CD14-positive monocyte (primary cell): ENCODE measurements around the gene SCN4B. TPM values are rescaled to one million over a fixed set of nuclear protein-coding genes. Genes with fewer than 3 reads are reported as not detected.

Experiments used
- DNase-seq, 3 donors: peaks; one replicate each; pipeline ENCODE4 v3.0.0-alpha.2; 2011 to 2022
- H2AFZ ChIP-seq: 2 replicates; pipeline ENCODE4 v1.6.0; 2012; ENCODE audit warnings: mild to moderate bottlenecking, low read depth, low read length, inconsistent platforms; ENCODE audit not compliant: insufficient read depth, poor library complexity, severe bottlenecking
- H3K27ac ChIP-seq, 2 donors: 1 replicate in 1 of 2; 2 replicates in 1 of 2; pipeline ENCODE4 v1.5.1; 2012 to 2013; ENCODE audit warnings: low read length in 2 of 2, control low read depth in 1 of 2, inconsistent platforms in 1 of 2, low read depth in 1 of 2, mild to moderate bottlenecking in 1 of 2
- H3K27me3 ChIP-seq, 2 donors: one replicate each; pipeline versions ENCODE4 v1.6.0 to v1.6.1; 2011 to 2013; ENCODE audit warnings: low read length in 2 of 2; ENCODE audit not compliant: control insufficient read depth in 2 of 2, insufficient read depth in 2 of 2
- H3K36me3 ChIP-seq, 2 donors: replicated peaks in 1 of 2; 1 replicate in 1 of 2; 2 replicates in 1 of 2; pipeline versions ENCODE4 v1.5.1 to v1.6.1; 2012 to 2013; ENCODE audit warnings: low read length in 2 of 2, control low read depth in 1 of 2, inconsistent platforms in 1 of 2, mild to moderate bottlenecking in 1 of 2; ENCODE audit not compliant: insufficient read depth in 2 of 2, control insufficient read depth in 1 of 2
- H3K4me1 ChIP-seq, 2 donors: 1 replicate in 1 of 2; 2 replicates in 1 of 2; pipeline versions ENCODE4 v1.5.1 to v1.6.1; 2012 to 2013; ENCODE audit warnings: low read length in 2 of 2, control low read depth in 1 of 2, inconsistent platforms in 1 of 2, mild to moderate bottlenecking in 1 of 2, moderate library complexity in 1 of 2; ENCODE audit not compliant: insufficient read depth in 2 of 2, control insufficient read depth in 1 of 2
- H3K4me2 ChIP-seq: replicated peaks from 2 replicates; pipeline ENCODE3; 2012; ENCODE audit warnings: low read length, moderate library complexity, mild to moderate bottlenecking; ENCODE audit not compliant: poor library complexity, severe bottlenecking; ENCODE audit errors: extremely low read depth
- H3K4me3 ChIP-seq, 3 experiments: fragments of 200-600 bp in 1 of 3; sonication (generic) in 1 of 3; replicated peaks in 1 of 3; 1 replicate in 2 of 3; 2 replicates in 1 of 3; pipeline ENCODE4 v1.5.1; 2011 to 2013; ENCODE audit warnings: low read length in 3 of 3, mild to moderate bottlenecking in 3 of 3, control low read depth in 2 of 3, low read depth in 2 of 3, inconsistent platforms in 1 of 3, moderate library complexity in 1 of 3
- H3K79me2 ChIP-seq: 2 replicates; pipeline ENCODE4 v1.6.0; 2012; ENCODE audit warnings: mild to moderate bottlenecking, control low read depth, inconsistent platforms, low read length, moderate library complexity; ENCODE audit not compliant: insufficient read depth
- H3K9ac ChIP-seq: 2 replicates; pipeline ENCODE4 v1.6.0; 2017; ENCODE audit warnings: low read length, mild to moderate bottlenecking; ENCODE audit not compliant: insufficient read depth, poor library complexity, severe bottlenecking
- H3K9me3 ChIP-seq, 2 donors: replicated peaks in 1 of 2; 1 replicate in 1 of 2; 2 replicates in 1 of 2; pipeline versions ENCODE4 v1.5.1 to v1.6.1; 2012 to 2013; ENCODE audit warnings: low read length in 2 of 2, control low read depth in 1 of 2; ENCODE audit not compliant: control insufficient read depth in 1 of 2, insufficient read depth in 1 of 2
- H4K20me1 ChIP-seq: 2 replicates; pipeline ENCODE4 v1.6.0; 2012; ENCODE audit warnings: mild to moderate bottlenecking, low read length, control low read depth, moderate library complexity; ENCODE audit not compliant: insufficient read depth
- H3K27ac Mint-ChIP-seq, 7 donors: one replicate each; pipeline ENCODE4 v1.8.0; 2020; ENCODE audit warnings: mild to moderate bottlenecking in 7 of 7, mixed read lengths in 7 of 7, moderate library complexity in 6 of 7, inconsistent platforms in 2 of 7
- H3K27me3 Mint-ChIP-seq, 3 donors: one replicate each; pipeline ENCODE4 v1.8.0; 2021 to 2022; ENCODE audit warnings: low read depth in 3 of 3, mild to moderate bottlenecking in 3 of 3, mixed read lengths in 3 of 3, moderate library complexity in 3 of 3, inconsistent platforms in 1 of 3
- H3K36me3 Mint-ChIP-seq, 2 donors: one replicate each; pipeline ENCODE4 v1.8.0; 2020; ENCODE audit warnings: mixed read lengths in 2 of 2, inconsistent platforms in 1 of 2, mild to moderate bottlenecking in 1 of 2
- H3K4me1 Mint-ChIP-seq: one replicate; pipeline ENCODE4 v1.8.0; 2020; ENCODE audit warnings: mild to moderate bottlenecking, mixed read lengths
- H3K4me3 Mint-ChIP-seq, 2 donors: one replicate each; pipeline ENCODE4 v1.8.0; 2020; ENCODE audit warnings: mild to moderate bottlenecking in 2 of 2, mixed read lengths in 2 of 2, moderate library complexity in 1 of 2
- H3K9me3 Mint-ChIP-seq, 7 donors: one replicate each; pipeline ENCODE4 v1.8.0; 2020 to 2022; ENCODE audit warnings: mixed read lengths in 7 of 7, mild to moderate bottlenecking in 6 of 7, moderate library complexity in 6 of 7, inconsistent platforms in 2 of 7
- WGBS: methylation state at CpG from one replicate; pipeline ENCODE4 v1.1.5; 2013; ENCODE audit warnings: missing lambda C conversion rate; ENCODE audit not compliant: insufficient coverage; 5-methylcytosine and 5-hydroxymethylcytosine counted together
- intact Hi-C, 2 donors: fragments of 100-400 bp; cut with micrococcal nuclease; formaldehyde crosslinking; loops; one replicate each; pipeline versions ENCODE4 v1.15.0 to v1.15.1; 2023
- polyA plus RNA-seq, 3 donors: library from polyadenylated mRNA; depleted of rRNA in 1 of 3; unstranded in 2 of 3; stranded (reverse) in 1 of 3; fragments of 300-500 nt in 2 of 3; fragments of >200 nt in 1 of 3; fragmentation: Illumina TruSeq in 2 of 3; gene quantifications; 1 replicate in 2 of 3; 2 replicates in 1 of 3; pipeline ENCODE4 v1.2.3, GENCODE V29; 2012 to 2021
- TF ChIP-seq, protein P1 (sequence below): fragments of 200-600 bp; IDR thresholded peaks from one replicate; pipeline ENCODE4 v1.8.0; 2022; ENCODE audit warnings: antibody characterized with exemption, mild to moderate bottlenecking

Gene SCN4B
- polyA plus RNA-seq, 3 donors = 0.76 TPM; not detected in 2

GRCh38 chr11:118167906-118168305 lies 15.3 kb upstream of the SCN4B start:
- Histone ChIP-seq H3K4me2 (no peak overlapping the region), H3K27me3 (no peaks in the 10 kb centered on the region), H3K79me2 (no peaks in the 10 kb centered on the region), H4K20me1 (no peaks in the 10 kb centered on the region), H3K9ac (no peak overlapping the region), H3K4me3 (no peak overlapping the region), H3K4me1 (peaks cover 6 to 8% of the 10 kb centered on the region in 2 donors), H3K27ac (no peak overlapping the region), H2AFZ (no peak overlapping the region), H3K36me3 (no peaks in the 10 kb centered on the region), H3K9me3 (no peaks in the 10 kb centered on the region)
- Mint-ChIP-seq H3K9me3 (no peaks in the 10 kb centered on the region), H3K36me3 (no peaks in the 10 kb centered on the region), H3K27ac (no peak overlapping the region), H3K4me1 (peaks cover 7% of the 10 kb centered on the region), H3K27me3 (peaks cover 7 to 20% (median 15%) of the 10 kb centered on the region in 3 donors), H3K4me3 (no peak overlapping the region)
- TF ChIP-seq, protein P1, sequence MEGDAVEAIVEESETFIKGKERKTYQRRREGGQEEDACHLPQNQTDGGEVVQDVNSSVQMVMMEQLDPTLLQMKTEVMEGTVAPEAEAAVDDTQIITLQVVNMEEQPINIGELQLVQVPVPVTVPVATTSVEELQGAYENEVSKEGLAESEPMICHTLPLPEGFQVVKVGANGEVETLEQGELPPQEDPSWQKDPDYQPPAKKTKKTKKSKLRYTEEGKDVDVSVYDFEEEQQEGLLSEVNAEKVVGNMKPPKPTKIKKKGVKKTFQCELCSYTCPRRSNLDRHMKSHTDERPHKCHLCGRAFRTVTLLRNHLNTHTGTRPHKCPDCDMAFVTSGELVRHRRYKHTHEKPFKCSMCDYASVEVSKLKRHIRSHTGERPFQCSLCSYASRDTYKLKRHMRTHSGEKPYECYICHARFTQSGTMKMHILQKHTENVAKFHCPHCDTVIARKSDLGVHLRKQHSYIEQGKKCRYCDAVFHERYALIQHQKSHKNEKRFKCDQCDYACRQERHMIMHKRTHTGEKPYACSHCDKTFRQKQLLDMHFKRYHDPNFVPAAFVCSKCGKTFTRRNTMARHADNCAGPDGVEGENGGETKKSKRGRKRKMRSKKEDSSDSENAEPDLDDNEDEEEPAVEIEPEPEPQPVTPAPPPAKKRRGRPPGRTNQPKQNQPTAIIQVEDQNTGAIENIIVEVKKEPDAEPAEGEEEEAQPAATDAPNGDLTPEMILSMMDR = no peak
- WGBS = 90% methylated on average over 4 of the region's 12 CpGs
- DNase-seq = no peak
- intact Hi-C loops = no loop called here

DNA sequence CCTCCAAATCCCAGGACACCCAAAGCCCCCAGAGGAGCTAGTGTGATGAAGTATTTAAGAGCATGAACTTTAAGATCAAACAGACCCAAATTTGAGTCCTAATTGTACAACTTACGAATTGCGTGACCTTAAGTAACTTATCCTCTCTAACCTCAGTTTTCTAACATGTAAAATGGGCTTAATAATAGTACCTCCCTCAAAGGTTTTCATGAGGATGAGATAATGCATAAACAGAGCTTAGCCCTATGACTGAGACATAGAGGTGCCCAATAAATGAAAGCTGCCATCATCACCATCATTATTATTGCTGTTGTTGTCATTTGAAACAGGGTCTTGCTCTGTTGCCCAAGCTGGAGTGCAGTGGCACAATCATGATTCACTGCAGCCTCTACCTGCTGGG lies 14.6 kb upstream of the SCN4B start:
- intact Hi-C loops = no loop called here
- Mint-ChIP-seq H3K9me3 (peaks cover 0 to 1% (median 0%) of the 10 kb centered on the region in 7 donors), H3K27me3 (peaks cover 9 to 20% (median 15%) of the 10 kb centered on the region in 3 donors), H3K36me3 (no peaks in the 10 kb centered on the region), H3K4me3 (no peak overlapping the region), H3K27ac (no peak overlapping the region), H3K4me1 (peaks cover 7% of the 10 kb centered on the region)
- H3K79me2 ChIP-seq = no peaks in the 10 kb centered on the region
- no peaks in the 10 kb centered on the region for H3K9me3 ChIP-seq
- TF ChIP-seq, protein P1 = no peak
- DNase-seq = no peak
- H3K27ac ChIP-seq = no peak overlapping the region
- no peak overlapping the region for H3K4me2 ChIP-seq
- H3K4me1 ChIP-seq = peaks cover 6 to 8% of the 10 kb centered on the region in 2 donors
- no peak overlapping the region for H3K4me3 ChIP-seq
- no peak overlapping the region for H2AFZ ChIP-seq
- H3K9ac ChIP-seq = no peak overlapping the region
- H3K36me3 ChIP-seq = no peaks in the 10 kb centered on the region
- no CpG with 5 or more reads among the region's 2 CpGs for WGBS
- H3K27me3 ChIP-seq = peaks cover 0 to 2% of the 10 kb centered on the region in 2 donors
- no peaks in the 10 kb centered on the region for H4K20me1 ChIP-seq
